NCI-H510A (cell line): ENCODE results near the gene UCHL3.
"Not testable (repeated sequence)": the region's sequence is repeated elsewhere in the genome, so short reads cannot be mapped to it uniquely, and the experiment has no call there.

Experiments used
- DNase-seq: peaks from one replicate; lab custom pipeline; 2025; lab: John Stamatoyannopoulos, UW

The UCHL3 gene

GRCh38 chr13:75549262-75550158 lies at the start of gene UCHL3:
UCHL3 (plus strand) TSS chr13:75549791; CDS start chr13:75549821, 30 bp downstream.
- DNase-seq: peak; percentile 43

- no peak for DNase-seq
Observed at GRCh38 chr13:75505327-75505726, 44.3 kb upstream of the UCHL3 start.

DNA sequence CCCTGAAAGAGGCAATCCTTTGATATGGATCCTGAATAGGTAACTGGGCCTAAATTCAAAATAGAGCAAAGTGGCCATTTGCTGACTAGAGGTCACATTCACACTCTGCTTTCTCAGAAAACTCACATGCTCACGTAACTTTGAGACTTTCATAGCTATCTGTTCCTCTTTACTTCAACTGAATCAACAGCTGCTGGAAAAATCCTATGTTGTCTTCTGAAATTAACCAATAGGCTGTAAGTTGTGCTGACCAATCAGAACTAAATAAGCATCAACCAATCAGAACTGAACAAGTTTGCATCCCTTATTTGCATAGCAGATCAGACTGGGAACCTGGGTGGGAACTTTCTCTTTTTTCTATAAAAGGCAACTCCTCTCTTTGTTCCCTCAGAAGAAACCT lies 43.6 kb upstream of the UCHL3 start:
- DNase-seq: no peak

- DNase-seq: no peak
Observed at GRCh38 chr13:75507027-75508001, 42.3 kb upstream of the UCHL3 start.

DNA sequence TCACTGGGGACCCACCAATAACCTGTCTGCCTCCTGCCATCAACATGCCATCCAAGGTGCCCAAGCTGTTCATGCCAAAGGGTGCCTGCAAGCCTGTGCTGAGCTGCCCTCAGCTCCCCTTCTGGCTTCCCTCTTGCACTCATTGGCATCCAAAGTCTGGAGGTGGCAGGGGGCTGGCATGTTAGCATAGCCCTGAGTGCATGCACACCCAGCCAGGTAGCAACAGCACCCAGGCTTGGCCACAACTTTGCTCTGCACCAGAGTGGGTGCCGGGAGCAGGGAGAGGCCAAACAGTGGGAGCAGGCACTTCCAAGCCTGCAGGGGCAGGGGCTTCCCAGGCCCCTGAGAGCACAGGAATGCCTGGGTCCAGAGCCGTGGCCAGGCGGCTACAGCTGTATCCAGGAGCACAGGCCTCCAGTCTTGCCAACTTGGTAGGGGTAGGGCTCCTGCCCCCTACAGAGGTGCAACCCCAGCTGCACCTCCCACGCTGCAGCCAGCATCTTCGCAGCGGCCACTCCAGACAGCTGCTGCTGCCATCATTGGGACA lies 41.5 kb upstream of the UCHL3 start:
- no peak for DNase-seq

DNA sequence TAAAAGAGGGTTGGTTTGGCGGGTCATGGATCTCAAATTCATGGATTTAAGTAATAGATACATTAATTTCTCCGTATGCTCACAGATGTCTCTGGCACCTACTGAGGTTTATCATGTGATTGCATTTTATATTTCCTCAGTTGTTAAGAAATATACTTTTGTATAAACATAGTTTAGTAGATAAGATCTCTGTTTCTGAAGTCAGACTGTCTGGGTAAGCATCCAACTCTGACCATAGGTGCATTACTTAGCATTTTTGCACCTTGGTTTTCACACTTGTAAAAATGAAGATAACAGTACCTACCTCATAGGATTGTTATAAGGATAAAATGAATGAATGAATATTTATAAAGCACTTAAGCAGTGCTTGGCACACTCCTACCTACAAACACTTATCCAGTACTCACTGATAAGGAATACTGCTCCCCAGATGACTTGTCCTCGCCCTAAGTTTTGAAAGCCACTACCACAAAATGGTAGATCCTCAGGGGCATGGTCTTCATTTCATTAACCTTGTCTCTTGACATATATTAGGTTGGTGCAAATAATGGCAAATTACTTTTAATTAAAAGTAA lies 38.5 kb upstream of the UCHL3 start:
- no peak for DNase-seq

- no peak for DNase-seq
Observed at GRCh38 chr13:75512253-75512652, 37.3 kb upstream of the UCHL3 start.

DNA sequence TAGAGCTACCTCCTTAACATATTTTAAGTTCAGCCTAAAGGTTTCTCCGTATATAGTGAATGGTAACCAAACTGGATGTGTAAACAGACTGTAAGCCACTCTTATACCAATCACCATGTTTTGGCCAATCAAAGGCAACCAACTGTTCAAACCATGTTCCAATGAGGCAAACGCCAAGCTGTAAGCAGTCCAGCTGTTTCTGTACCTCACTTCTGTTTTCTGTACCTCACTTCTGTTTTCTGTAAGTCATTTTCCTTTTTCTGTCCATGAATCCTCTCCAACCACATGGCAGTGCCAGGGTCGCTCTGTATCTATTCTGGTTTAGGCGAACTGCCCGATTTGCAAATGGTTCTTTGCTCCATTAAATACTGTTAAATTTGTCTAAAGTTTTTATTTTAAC lies 36.3 kb upstream of the UCHL3 start:
- no peak for DNase-seq

GRCh38 chr13:75514080-75514995 lies 35.3 kb upstream of the UCHL3 start:
- no peak for DNase-seq

DNA sequence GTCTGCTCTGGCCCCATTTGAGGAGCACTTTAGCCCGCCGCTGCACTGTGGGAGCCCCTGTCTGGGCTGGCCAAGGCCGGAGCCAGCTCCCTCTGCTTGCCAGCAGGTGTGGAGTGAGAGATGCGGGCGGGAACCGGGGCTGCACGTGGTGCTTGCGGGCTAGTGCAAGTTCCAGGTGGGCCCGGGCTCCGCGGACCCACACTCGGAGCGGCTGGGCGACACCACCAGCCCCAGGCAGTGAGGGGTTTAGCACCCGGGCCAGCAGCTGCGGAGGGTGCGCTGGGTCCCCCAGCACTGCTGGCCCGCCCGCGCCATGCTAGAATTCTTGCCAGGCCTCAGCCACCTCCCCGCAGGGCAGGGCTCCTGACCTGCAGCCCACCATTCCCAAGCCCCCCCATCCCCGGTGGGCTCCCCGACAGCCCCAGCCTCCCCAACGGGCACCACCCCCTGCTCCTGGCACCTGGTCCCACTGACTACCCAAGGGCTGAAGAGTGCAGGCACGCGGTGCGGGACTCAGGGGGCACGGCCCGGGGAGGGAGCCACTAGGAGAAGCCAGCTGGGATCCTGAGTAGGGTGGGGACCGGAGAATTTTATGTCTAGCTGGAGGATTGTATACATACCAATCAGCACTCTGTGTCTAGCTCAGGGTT lies 31.0 kb upstream of the UCHL3 start:
- DNase-seq: no peak

DNA sequence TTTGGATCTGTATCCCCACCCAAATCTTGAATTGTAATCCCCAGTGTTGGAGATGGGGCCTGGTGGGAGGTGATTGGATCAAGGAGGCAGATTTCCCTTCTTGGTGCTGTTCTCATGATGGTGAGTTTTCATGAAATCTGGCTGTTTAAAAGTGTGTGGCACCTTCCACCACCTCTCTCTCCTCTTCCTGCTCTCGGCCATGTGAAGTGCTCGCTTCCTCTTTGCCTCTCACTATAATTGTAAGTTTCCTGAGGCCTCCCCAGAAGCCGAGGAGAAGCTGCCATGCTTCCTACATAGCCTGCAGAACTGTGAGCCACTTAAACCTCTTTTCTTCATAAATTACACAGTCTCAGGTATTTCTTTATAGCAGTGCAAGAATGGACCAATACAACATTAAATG lies 27.6 kb upstream of the UCHL3 start:
- DNase-seq: no peak

GRCh38 chr13:75530549-75530961 lies 19.0 kb upstream of the UCHL3 start:
- DNase-seq: no peak

DNA sequence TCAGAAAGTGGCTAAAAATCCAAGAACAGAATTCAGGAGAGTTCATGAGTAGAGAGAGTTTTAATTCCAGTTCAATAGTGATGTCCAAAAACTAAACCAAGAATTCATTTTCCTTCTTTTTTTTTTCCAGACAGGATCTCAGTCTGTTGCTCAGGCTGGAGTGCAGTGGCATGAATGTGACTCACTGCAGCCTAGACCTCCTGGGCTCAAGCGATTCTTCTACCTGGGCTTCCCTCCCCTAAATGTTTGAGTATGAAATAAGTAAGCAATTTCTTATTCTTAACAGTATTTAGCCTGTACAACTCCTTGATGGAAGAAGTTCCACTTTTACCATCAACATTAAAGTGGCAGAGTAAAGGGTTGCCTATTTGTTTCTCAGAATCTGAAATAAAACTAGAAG lies 15.7 kb upstream of the UCHL3 start:
- DNase-seq: no peak

DNA sequence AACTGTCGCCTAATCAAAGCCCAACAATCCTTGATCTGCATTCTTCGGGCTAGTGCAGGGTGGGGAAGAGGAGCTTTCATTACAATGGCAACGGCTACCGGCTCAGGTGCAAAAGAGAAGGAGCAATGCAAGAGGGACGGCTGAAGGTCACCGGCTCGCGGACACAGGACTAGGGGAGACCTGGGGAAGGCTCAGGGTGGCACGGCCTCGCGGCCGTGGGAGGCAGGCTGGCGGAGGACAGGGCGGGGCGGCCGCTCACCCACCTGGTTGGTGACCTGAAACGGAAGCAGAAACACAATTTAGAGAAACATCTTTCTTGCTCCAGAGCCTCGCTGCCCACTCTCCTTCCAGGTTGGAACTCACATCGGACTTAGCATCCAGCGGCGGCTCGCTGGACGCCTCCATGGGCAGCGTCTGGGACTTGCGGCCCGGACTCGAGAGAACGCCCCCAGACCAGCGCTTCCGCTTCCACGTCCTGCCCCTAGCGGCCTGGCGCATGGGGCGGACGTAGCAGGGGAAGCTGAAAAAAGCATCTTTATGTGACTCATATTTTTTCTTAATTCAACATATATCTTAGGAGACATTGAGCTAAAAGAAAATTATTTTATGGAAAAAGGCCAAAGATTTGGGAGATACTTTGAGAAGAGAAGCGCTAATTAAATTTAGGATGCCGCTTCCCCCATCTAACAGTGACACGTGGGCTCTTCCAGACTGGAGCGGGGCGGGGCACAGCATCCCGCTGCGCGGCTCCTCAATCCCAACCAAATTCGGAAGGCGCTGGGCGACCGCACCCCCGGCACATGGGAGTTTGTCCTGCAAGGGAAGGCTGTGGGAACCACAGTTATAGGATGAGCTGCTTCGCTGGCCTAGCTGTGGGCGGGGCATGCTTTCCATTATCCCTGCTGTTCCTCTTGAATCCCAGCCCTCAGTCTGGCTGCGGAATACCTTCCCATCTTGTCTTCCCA lies 11.9 kb upstream of the UCHL3 start, which contains the start of gene COMMD6:
TSS of gene COMMD6 (minus strand) at position 441 of the 965 bp plus-strand sequence. CDS start at position 405, 36 bp downstream.
- peak; percentile 22 for DNase-seq

DNA sequence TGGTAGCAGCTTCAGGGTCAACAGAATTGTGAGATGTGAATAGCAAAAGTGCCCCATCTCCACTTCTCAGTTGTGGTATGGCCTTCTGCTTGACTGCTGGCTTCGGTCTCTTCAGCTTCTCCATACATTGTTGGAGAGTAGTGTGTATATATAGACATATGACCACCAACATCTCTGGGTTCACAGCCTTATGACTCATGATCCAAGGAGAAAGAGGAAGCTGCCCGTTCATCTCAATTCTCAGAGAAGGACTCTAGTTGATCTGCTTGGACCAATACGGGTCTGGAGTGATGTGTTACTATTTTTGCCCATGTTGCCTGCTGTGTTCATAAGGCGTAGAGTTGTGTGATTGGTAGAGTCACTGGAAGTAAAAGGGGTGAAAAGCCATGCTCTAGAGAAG lies 8.3 kb upstream of the UCHL3 start:
- no peak for DNase-seq

GRCh38 chr13:75541961-75542360 lies 7.6 kb upstream of the UCHL3 start:
- no peak for DNase-seq

DNA sequence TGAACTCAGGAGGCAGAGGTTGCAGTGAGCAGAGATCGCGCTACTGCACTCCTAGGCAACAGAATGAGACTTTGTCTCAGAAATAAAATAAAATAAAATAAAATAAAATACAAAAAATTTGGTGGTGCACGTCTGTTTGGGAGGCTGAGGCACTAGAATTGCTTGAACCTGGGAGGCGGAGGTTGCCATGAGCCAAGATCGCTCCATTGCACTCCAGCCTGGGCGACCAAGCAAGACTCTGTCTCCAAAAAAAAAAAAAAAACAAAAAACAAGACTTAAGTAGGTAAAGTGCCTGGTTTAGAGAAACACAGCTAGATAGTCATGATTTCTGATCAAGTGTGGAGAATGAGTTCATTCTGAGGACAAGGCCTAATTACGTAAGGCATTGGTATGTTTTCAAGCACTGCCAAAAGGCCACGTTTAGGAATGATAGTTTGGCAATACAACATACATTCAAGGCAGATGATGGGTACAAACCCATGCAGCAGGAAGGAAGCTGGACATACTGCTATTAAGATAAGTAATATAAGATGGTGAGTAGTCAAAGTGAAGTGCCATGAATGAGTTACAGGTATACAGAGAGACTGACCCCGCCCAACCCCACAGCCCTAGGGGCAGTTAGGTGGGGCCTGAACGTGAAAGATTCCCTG lies 4.8 kb upstream of the UCHL3 start:
- no peak for DNase-seq

GRCh38 chr13:75545386-75545785 lies 4.2 kb upstream of the UCHL3 start:
- not testable (repeated sequence) for DNase-seq

- DNase-seq: no peak
Observed at GRCh38 chr13:75547917-75548316, 1.7 kb upstream of the UCHL3 start.
